ENCODE measurements around the gene NRG3.

GRCh38 chr10:81914736-81915503, 39.9 kb downstream of the NRG3 start:
- no peak for TF ChIP-seq CTCF (conservative IDR thresholded peaks at IDR 0.05; ENCODE audit: low read length)
- no peak for TF ChIP-seq EZH2phosphoT487 (IDR thresholded peaks at IDR 0.05; ENCODE audit: borderline replicate concordance, low read depth, low read length)
